ENCODE measurements around the gene ABHD16B. TPM values are rescaled to one million over a fixed set of nuclear protein-coding genes. Genes with fewer than 3 reads are reported as not detected.

The ABHD16B gene
- total and polyA plus RNA-seq, 2 of the 13 experiments (the other 11 are each of a cell fraction or from before 2014, with no cell fraction given) = not detected

DNA sequence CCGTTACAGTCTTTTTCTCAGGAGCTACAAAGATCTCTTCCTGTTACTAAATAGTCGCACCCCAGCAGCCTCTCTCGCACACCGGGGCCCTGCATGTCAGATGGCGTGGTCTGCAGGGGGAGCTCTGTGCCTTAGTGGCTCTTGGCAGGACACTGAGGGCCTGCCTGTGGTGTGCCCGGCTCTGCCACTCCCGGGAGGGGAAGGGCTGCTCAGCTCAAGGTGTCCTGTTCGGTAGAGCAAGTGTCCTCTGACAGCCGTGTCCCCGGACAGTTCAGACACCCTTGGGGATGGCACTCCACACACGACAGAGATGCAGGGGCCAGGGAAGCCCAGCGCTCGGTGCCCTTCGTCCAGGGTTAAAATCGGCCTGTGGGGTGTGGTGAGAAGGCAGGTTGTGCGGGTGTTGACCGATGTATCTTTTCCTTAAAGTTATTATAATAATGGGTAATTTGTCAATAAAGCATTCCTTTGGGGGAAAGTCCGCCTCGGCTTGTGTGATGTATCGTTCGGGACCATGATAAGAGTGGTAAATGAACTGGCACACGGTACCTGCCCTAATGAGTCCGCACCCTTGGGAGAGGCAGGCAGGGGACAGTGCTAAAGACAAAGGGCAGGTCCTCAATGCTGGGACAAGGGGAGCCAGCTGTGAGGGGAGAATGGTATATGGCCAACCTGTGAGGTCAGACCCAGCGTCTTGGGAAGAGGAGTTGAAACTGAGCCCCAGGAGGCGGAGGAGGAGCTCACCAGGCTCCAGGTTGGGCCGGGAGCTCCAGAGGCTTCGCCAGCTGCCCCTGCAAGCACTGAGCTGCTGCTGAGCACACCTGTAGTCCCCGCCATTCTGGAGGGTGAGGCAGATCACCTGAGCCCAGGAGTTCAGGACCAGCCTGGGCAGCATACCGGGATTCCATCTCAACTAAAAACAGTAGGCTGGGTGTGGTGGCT is 30.0 kb downstream of the ABHD16B start:
- no peak for DNase-seq (ENCODE audit: low spot score)
- no peak overlapping the region for H3K4me2 ChIP-seq (ENCODE audit: low read depth, low read length)
- H4K20me1 ChIP-seq (ENCODE audit: insufficient read depth, low read length) = peaks cover 12% of the 10 kb centered on the region; the same call in 1 of the 2 replicates
- peaks cover 31 to 49% of the 10 kb centered on the region in 2 experiments for H3K36me3 ChIP-seq (replicated peaks in 1 of 2; ENCODE audit: control insufficient read depth in 1 of 2, insufficient read depth in 2 of 2, low read length in 2 of 2)
- no peak overlapping the region for H3K27ac ChIP-seq (ENCODE audit: extremely low read length, insufficient read depth, low read length)
- H3K4me1 ChIP-seq (ENCODE audit: insufficient read depth, low read length) = peaks cover 8% of the 10 kb centered on the region
- H3K4me3 ChIP-seq (replicated peaks in 1 of 3; ENCODE audit: insufficient read depth in 1 of 3, low read depth in 2 of 3, low read length in 3 of 3) = no peak overlapping the region
- intact Hi-C loops (cut with micrococcal nuclease; ENCODE audit: unreplicated experiment) (no loop called here), in situ Hi-C loops (cut with HindIII; ENCODE audit: extremely low pct_ligation_motif_present, low pct_unique_long_range_greater_than_20kb) (no loop called here)
- no peak for ATAC-seq
- WGBS (ENCODE audit: low lambda C conversion rate) = 96% methylated on average over 25 of the region's 29 CpGs
- no peaks in the 10 kb centered on the region; a peak in 1 of 5 replicates for H3K27me3 ChIP-seq (ENCODE audit: control insufficient read depth in 1 of 2, insufficient read depth in 2 of 2, low read length in 2 of 2)
- H2AFZ ChIP-seq (ENCODE audit: low read length) = no peak overlapping the region
- H3K9me3 ChIP-seq (ENCODE audit: low read length) = no peaks in the 10 kb centered on the region
- H3K9ac ChIP-seq (ENCODE audit: insufficient read depth, low read depth, low read length) = no peak overlapping the region
- no TSS peak for BruUV-seq (replicated peaks)
- H3K79me2 ChIP-seq (ENCODE audit: insufficient read depth, low read length) = peaks cover 8% of the 10 kb centered on the region
- ChIA-PET POLR2A (interaction anchor here (1.8 kb wide), 1 partner anchor 26 kb away, joined by 6 read pairs; the partner anchor contains the start of gene TPD52L2), CTCF (ENCODE audit: low intra/inter-chr PET ratio, low total read pairs) (no interaction called here)
- no peak for FAIRE-seq
- TF ChIP-seq AGO2 (optimal IDR thresholded peaks at IDR 0.05; ENCODE audit: low read depth, low read length) (peak; percentile 69), NRL (CRISPR knock-in tag; IDR thresholded peaks at IDR 0.05; ENCODE audit: borderline replicate concordance) (peak; percentile 45; the same call in 1 of the 2 replicates), ZNF367 (CRISPR knock-in tag; IDR thresholded peaks at IDR 0.05; ENCODE audit: borderline replicate concordance) (no peak), ZNF891 (CRISPR knock-in tag; IDR thresholded peaks at IDR 0.05) (peak; percentile 69), ZBTB38 (CRISPR knock-in tag; IDR thresholded peaks at IDR 0.05) (peak; percentile 41; the same call in 1 of the 2 replicates), ZNF598 (CRISPR knock-in tag; IDR thresholded peaks at IDR 0.05; ENCODE audit: borderline replicate concordance) (no peak), ELF4 (CRISPR knock-in tag; IDR thresholded peaks at IDR 0.05; ENCODE audit: borderline replicate concordance) (no peak), STAG1 (CRISPR knock-in tag; IDR thresholded peaks at IDR 0.05) (peak; percentile 15; the same call in 1 of the 2 replicates)
- TF ChIP-seq, protein P1, sequence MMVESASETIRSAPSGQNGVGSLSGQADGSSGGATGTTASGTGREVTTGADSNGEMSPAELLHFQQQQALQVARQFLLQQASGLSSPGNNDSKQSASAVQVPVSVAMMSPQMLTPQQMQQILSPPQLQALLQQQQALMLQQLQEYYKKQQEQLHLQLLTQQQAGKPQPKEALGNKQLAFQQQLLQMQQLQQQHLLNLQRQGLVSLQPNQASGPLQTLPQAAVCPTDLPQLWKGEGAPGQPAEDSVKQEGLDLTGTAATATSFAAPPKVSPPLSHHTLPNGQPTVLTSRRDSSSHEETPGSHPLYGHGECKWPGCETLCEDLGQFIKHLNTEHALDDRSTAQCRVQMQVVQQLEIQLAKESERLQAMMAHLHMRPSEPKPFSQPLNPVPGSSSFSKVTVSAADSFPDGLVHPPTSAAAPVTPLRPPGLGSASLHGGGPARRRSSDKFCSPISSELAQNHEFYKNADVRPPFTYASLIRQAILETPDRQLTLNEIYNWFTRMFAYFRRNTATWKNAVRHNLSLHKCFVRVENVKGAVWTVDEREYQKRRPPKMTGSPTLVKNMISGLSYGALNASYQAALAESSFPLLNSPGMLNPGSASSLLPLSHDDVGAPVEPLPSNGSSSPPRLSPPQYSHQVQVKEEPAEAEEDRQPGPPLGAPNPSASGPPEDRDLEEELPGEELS (CRISPR knock-in tag; IDR thresholded peaks at IDR 0.05) = no peak
- TF ChIP-seq, protein P2, sequence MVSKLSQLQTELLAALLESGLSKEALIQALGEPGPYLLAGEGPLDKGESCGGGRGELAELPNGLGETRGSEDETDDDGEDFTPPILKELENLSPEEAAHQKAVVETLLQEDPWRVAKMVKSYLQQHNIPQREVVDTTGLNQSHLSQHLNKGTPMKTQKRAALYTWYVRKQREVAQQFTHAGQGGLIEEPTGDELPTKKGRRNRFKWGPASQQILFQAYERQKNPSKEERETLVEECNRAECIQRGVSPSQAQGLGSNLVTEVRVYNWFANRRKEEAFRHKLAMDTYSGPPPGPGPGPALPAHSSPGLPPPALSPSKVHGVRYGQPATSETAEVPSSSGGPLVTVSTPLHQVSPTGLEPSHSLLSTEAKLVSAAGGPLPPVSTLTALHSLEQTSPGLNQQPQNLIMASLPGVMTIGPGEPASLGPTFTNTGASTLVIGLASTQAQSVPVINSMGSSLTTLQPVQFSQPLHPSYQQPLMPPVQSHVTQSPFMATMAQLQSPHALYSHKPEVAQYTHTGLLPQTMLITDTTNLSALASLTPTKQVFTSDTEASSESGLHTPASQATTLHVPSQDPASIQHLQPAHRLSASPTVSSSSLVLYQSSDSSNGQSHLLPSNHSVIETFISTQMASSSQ (IDR thresholded peaks at IDR 0.05; ENCODE audit: low read depth) = no peak
- TF ChIP-seq, protein P2 (CRISPR knock-in tag; IDR thresholded peaks at IDR 0.05; ENCODE audit: borderline replicate concordance) = no peak
- TF ChIP-seq, protein P3, sequence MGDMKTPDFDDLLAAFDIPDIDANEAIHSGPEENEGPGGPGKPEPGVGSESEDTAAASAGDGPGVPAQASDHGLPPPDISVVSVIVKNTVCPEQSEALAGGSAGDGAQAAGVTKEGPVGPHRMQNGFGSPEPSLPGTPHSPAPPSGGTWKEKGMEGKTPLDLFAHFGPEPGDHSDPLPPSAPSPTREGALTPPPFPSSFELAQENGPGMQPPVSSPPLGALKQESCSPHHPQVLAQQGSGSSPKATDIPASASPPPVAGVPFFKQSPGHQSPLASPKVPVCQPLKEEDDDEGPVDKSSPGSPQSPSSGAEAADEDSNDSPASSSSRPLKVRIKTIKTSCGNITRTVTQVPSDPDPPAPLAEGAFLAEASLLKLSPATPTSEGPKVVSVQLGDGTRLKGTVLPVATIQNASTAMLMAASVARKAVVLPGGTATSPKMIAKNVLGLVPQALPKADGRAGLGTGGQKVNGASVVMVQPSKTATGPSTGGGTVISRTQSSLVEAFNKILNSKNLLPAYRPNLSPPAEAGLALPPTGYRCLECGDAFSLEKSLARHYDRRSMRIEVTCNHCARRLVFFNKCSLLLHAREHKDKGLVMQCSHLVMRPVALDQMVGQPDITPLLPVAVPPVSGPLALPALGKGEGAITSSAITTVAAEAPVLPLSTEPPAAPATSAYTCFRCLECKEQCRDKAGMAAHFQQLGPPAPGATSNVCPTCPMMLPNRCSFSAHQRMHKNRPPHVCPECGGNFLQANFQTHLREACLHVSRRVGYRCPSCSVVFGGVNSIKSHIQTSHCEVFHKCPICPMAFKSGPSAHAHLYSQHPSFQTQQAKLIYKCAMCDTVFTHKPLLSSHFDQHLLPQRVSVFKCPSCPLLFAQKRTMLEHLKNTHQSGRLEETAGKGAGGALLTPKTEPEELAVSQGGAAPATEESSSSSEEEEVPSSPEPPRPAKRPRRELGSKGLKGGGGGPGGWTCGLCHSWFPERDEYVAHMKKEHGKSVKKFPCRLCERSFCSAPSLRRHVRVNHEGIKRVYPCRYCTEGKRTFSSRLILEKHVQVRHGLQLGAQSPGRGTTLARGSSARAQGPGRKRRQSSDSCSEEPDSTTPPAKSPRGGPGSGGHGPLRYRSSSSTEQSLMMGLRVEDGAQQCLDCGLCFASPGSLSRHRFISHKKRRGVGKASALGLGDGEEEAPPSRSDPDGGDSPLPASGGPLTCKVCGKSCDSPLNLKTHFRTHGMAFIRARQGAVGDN (CRISPR knock-in tag; IDR thresholded peaks at IDR 0.05) = peak; percentile 35; the same call in 1 of the 2 replicates

Measured in HepG2 (cell line).